Activated CD8-positive, alpha-beta T cell treated with anti-CD3 and anti-CD28 coated beads for 36 hours (primary cell): ENCODE data around the gene TRERF1. TPM values are rescaled to one million over a fixed set of nuclear protein-coding genes. Genes with fewer than 3 reads are reported as not detected.

Source experiments
- ATAC-seq: fragments of 200-7000 bp; cut with Tn5 transposase; one replicate; pipeline ENCODE4 v1.10.0; 2021; ENCODE audit warnings: mild to moderate bottlenecking, moderate library complexity
- CTCF ChIA-PET: fragments of 350-600 bp; sonication (Branson Sonifier 250); formaldehyde crosslinking; loops from one replicate; lab custom pipeline; 2021; ENCODE audit warnings: antibody characterized with exemption; lab: Charles Lee
- POLR2A ChIA-PET: fragments of 350-600 bp; sonication (Branson Sonifier 250); formaldehyde crosslinking; loops from one replicate; lab custom pipeline; 2021; ENCODE audit warnings: antibody characterized with exemption; lab: Charles Lee
- DNase-seq: peaks from one replicate; pipeline ENCODE4 v3.0.0-alpha.2; 2020
- H3K27ac Mint-ChIP-seq: one replicate; pipeline ENCODE4 v1.8.0; 2021; ENCODE audit warnings: mild to moderate bottlenecking, mixed read lengths
- H3K27me3 Mint-ChIP-seq: one replicate; pipeline ENCODE4 v1.8.0; 2021; ENCODE audit warnings: mixed read lengths
- H3K36me3 Mint-ChIP-seq: one replicate; pipeline ENCODE4 v1.8.0; 2021; ENCODE audit warnings: low read depth, mixed read lengths
- H3K4me1 Mint-ChIP-seq: one replicate; pipeline ENCODE4 v1.8.0; 2021; ENCODE audit warnings: low read depth, mixed read lengths
- H3K4me3 Mint-ChIP-seq: one replicate; pipeline ENCODE4 v1.8.0; 2021; ENCODE audit warnings: mild to moderate bottlenecking, moderate library complexity, mixed read lengths
- H3K9me3 Mint-ChIP-seq: one replicate; pipeline ENCODE4 v1.8.0; 2021; ENCODE audit warnings: mixed read lengths
- intact Hi-C: fragments of 100-400 bp; cut with micrococcal nuclease; formaldehyde crosslinking; loops from one replicate; pipeline ENCODE4 v1.10.0; 2022
- total RNA-seq, 2 experiments: library from RNA; stranded (reverse); gene quantifications; one replicate each; pipeline ENCODE4 v1.2.3, GENCODE V29; 2021
- TF ChIP-seq, protein P1 (sequence below): fragments of 200-600 bp; IDR thresholded peaks from one replicate; pipeline ENCODE4 v1.8.0; 2022; ENCODE audit warnings: antibody characterized with exemption, mild to moderate bottlenecking

Gene TRERF1
- total RNA-seq, 2 experiments from 2014 or later = 6.5 to 6.9 TPM

DNA sequence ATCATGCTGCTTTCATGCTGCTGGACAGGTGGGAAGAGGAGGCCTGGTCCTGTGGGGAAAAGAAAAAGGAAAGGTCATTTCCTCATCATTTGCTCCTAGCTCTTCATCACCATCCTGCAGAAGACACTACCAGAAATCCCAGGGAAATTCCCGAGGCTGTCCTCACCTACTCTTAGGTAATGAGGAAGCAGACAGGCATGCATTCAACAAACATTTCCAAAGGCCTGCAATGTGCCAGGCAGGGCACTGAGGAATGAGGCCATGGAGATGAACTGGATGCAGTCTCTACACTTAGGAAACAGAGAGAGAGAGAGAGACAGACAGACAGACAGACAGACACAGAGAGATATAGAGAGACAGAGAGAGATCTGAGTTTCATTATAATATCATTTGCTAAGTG, 151.0 kb downstream of the TRERF1 start:
- Mint-ChIP-seq H3K9me3 (no peaks in the 10 kb centered on the region), H3K4me1 (peaks cover 22% of the 10 kb centered on the region), H3K4me3 (no peak overlapping the region), H3K36me3 (peaks cover 5% of the 10 kb centered on the region), H3K27me3 (no peaks in the 10 kb centered on the region), H3K27ac (no peak overlapping the region)
- intact Hi-C loops = no loop called here
- no peak for DNase-seq
- ATAC-seq = no peak
- ChIA-PET CTCF (interaction anchor here (1.0 to 3.2 kb wide), 2 partner anchors 231 to 247 kb away, joined by 3 to 14 read pairs; no protein-coding TSS in a partner anchor), POLR2A (interaction anchor here (1.0 kb wide), 1 partner anchor 22 kb away, joined by 3 read pairs; no protein-coding TSS in a partner anchor)
- TF ChIP-seq, protein P1, sequence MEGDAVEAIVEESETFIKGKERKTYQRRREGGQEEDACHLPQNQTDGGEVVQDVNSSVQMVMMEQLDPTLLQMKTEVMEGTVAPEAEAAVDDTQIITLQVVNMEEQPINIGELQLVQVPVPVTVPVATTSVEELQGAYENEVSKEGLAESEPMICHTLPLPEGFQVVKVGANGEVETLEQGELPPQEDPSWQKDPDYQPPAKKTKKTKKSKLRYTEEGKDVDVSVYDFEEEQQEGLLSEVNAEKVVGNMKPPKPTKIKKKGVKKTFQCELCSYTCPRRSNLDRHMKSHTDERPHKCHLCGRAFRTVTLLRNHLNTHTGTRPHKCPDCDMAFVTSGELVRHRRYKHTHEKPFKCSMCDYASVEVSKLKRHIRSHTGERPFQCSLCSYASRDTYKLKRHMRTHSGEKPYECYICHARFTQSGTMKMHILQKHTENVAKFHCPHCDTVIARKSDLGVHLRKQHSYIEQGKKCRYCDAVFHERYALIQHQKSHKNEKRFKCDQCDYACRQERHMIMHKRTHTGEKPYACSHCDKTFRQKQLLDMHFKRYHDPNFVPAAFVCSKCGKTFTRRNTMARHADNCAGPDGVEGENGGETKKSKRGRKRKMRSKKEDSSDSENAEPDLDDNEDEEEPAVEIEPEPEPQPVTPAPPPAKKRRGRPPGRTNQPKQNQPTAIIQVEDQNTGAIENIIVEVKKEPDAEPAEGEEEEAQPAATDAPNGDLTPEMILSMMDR = no peak

DNA sequence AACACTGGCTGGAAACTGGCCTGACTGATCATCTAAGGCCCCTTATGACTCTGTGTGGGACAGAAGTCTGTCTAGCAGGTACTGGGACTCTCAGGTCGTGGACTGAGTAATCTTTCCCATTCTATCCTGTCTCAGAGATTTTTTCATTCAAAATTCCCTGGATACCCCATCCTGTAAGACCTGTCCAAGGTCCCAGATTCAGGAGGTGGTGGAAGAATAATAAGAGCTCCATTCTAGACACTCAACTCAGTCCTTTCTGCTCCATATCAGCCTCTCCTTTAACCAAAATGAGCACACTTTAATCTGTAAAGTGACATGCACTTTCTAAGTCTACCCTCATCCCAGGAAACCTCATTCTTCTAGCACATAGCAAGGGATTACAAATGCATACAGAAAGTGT, 151.5 kb downstream of the TRERF1 start:
- Mint-ChIP-seq H3K4me3 (no peak overlapping the region), H3K36me3 (peaks cover 5% of the 10 kb centered on the region), H3K27ac (no peak overlapping the region), H3K4me1 (peaks cover 23% of the 10 kb centered on the region), H3K9me3 (no peaks in the 10 kb centered on the region), H3K27me3 (no peaks in the 10 kb centered on the region)
- DNase-seq (no peak), ATAC-seq (no peak)
- TF ChIP-seq, protein P1 = no peak
- intact Hi-C loops = no loop called here
- ChIA-PET CTCF (interaction anchor here (1.0 kb wide), 1 partner anchor 231 kb away, joined by 3 read pairs; no protein-coding TSS in a partner anchor), POLR2A (interaction anchor here (1.0 kb wide), 1 partner anchor 22 kb away, joined by 3 read pairs; no protein-coding TSS in a partner anchor)

DNA sequence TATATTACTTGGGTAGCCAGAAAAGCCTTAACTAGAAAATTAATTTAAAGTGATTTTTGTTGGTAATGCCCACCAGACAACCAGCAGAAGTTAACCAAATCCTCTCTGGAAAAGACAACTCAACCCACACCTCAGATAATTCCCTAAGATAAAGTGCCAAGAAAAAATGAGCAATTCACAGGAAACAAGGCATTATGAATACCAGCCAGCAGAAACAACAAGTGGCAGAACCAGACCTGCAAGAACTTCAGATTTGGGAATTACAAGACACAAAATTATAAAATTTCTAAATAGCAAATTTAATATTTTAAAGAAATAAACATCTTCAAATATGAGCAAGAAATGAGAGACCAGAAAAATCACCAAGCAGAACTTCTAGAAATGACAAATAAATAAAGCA, 154.1 kb downstream of the TRERF1 start:
- intact Hi-C loops = no loop called here
- TF ChIP-seq, protein P1 = no peak
- Mint-ChIP-seq H3K36me3 (peaks cover 11% of the 10 kb centered on the region), H3K27me3 (no peaks in the 10 kb centered on the region), H3K4me3 (no peak overlapping the region), H3K9me3 (no peaks in the 10 kb centered on the region), H3K27ac (no peak overlapping the region), H3K4me1 (peaks cover 44% of the 10 kb centered on the region)
- CTCF ChIA-PET = interaction anchor here (1.2 kb wide), 1 partner anchor 250 kb away, joined by 3 read pairs; no protein-coding TSS in a partner anchor
- ATAC-seq (no peak), DNase-seq (no peak)
- POLR2A ChIA-PET = no interaction called here

DNA sequence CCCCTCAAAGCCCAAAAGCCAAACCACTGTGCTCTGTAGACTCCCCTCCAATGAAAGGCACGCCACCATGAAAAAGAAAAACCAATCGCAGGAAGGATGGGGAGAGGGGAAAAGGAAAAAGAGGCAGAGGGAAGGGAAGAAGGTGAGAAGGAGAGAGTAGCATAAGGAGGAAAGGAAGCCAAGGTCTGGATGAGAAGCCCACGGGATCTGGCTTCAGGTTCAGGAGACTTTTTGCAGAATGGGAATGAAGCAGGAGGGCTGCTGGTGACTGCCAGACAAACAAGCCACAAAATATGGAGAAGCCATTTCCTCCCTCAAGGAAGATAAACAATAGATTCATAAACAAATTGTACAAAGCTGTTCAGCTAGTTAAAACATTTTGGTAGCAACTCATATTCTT, 155.1 kb downstream of the TRERF1 start:
- DNase-seq (no peak), ATAC-seq (no peak)
- H3K4me3 Mint-ChIP-seq = no peak overlapping the region
- intact Hi-C loops = no loop called here
- peaks cover 53% of the 10 kb centered on the region for H3K4me1 Mint-ChIP-seq
- ChIA-PET CTCF (interaction anchor here (0.7 to 2.4 kb wide), 5 partner anchors 16 to 255 kb away, joined by 3 to 9 read pairs (median 3); no protein-coding TSS in a partner anchor), POLR2A (interaction anchor here (0.6 to 0.9 kb wide), 2 partner anchors 157 to 432 kb away, joined by 3 to 4 read pairs; no protein-coding TSS in a partner anchor)
- peak overlapping the region; percentile 17 for H3K27ac Mint-ChIP-seq
- TF ChIP-seq, protein P1 = no peak
- H3K36me3 Mint-ChIP-seq = peaks cover 11% of the 10 kb centered on the region
- no peaks in the 10 kb centered on the region for H3K9me3 Mint-ChIP-seq
- H3K27me3 Mint-ChIP-seq = no peaks in the 10 kb centered on the region

DNA sequence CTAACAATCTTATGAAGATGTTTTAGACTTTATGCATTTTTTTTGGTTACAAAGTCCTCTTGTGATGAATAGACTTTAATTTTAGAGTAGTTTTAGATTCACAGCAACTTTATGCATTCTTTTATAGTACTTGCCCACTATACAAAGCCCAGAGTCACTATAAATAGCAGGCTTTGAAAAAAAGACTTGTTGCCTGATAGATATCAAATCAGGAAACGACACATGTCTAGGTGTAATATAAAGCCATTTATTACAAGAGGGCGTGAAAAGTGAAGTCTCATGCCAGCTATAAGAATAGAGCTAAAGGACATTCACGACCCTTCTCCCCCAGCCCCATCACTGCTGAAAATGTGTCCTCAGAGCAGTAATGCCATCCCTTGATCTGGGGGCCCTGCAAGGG, 156.0 kb downstream of the TRERF1 start:
- H3K4me3 Mint-ChIP-seq = no peak overlapping the region
- ATAC-seq = no peak
- H3K4me1 Mint-ChIP-seq = peaks cover 51% of the 10 kb centered on the region
- H3K9me3 Mint-ChIP-seq = no peaks in the 10 kb centered on the region
- DNase-seq = no peak
- TF ChIP-seq, protein P1 = no peak
- intact Hi-C loops = no loop called here
- H3K36me3 Mint-ChIP-seq = peaks cover 11% of the 10 kb centered on the region
- H3K27me3 Mint-ChIP-seq = no peaks in the 10 kb centered on the region
- POLR2A ChIA-PET = interaction anchor here (1.4 to 1.5 kb wide), 2 partner anchors 11 to 43 kb away, joined by 5 to 6 read pairs; no protein-coding TSS in a partner anchor
- H3K27ac Mint-ChIP-seq = peak overlapping the region; percentile 16
- CTCF ChIA-PET = interaction anchor here (1.4 to 2.4 kb wide), 3 partner anchors 34 to 252 kb away, joined by 3 to 9 read pairs (median 4); no protein-coding TSS in a partner anchor
